HG02678 (cell line): Measurements from ENCODE around the gene WAC.
"Not testable (repeated sequence)": the region's sequence is repeated elsewhere in the genome, so short reads cannot be mapped to it uniquely, and the experiment has no call there.

Experiments
- ATAC-seq: cut with Tn5 transposase; IDR thresholded peaks from one replicate; pipeline ENCODE4 v1.9.1; 2021; ENCODE audit warnings: mild to moderate bottlenecking, moderate library complexity; ENCODE audit not compliant: unreplicated experiment

WAC gene

GRCh38 chr10:28604567-28605536, 71.9 kb downstream of the WAC start:
- no peak for ATAC-seq

DNA sequence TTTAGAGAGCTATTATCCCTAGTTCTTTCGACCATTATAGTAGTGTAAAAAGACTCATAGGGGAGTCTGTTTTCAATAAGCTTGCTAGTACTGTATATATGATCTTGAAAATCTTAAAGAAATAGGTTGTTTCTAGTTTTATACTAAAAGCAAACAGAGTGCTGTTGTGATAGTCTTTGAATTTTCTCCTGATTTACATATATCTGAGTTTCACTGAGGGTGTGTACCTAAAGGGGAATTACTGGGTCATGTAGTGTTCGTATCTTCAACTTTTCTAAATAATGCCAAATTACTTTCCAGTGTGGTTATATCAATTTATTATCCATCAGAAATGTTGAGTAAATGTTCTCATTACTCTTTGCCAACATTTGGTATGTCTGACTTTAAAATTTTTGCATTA, 73.7 kb downstream of the WAC start:
- no peak for ATAC-seq

DNA sequence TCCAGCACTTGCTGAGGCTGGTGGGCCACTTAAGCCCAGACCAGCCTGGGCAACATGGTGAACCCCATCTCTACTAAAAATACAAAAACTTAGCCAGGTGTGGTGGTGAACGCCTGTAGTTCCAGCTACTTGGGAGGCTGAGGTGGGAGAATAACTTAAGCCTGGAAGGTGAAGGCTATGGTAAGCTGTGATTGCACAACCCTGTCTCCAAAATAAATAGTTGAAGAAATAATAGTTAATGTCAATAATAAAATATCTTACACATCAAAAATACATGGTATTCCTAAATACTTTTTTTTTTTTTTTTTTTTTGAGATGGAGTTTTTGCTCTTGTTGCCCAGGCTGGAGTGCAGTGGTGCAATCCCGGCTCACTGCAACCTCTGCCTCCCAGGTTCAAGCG, 76.7 kb downstream of the WAC start:
- not testable (repeated sequence) for ATAC-seq

GRCh38 chr10:28612877-28613276, 80.0 kb downstream of the WAC start:
- no peak for ATAC-seq

DNA sequence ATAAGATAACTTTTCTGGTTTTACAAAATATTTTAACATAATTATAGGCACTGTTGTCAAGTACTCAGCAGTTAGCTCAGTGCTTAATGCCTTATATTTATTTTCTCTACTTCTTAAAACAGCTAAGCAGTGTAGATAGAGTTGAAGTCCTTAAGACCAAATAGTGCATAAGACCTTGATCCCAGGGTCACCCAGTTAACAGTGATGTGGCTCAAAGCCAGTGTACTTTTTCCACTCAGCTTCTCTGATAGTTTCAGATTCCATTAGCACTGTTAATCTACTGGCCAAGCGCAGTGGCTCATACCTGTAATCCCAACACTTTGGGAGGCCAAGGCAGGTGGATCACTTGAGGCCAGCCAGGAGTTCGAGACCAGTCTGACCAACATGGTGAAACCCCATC, 83.6 kb downstream of the WAC start:
- ATAC-seq, result no peak

DNA sequence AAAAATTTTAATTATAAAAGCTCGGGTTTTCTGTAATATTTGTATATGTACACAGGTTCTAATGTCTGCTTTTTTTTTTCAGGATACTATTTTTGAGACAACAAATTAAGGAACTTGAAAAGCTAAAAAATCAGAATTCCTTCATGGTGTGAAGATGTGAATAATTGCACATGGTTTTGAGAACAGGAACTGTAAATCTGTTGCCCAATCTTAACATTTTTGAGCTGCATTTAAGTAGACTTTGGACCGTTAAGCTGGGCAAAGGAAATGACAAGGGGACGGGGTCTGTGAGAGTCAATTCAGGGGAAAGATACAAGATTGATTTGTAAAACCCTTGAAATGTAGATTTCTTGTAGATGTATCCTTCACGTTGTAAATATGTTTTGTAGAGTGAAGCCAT, 86.5 kb downstream of the WAC start:
- ATAC-seq, result no peak

- ATAC-seq, result no peak
Measured at GRCh38 chr10:28620251-28620650, 87.3 kb downstream of the WAC start.

DNA sequence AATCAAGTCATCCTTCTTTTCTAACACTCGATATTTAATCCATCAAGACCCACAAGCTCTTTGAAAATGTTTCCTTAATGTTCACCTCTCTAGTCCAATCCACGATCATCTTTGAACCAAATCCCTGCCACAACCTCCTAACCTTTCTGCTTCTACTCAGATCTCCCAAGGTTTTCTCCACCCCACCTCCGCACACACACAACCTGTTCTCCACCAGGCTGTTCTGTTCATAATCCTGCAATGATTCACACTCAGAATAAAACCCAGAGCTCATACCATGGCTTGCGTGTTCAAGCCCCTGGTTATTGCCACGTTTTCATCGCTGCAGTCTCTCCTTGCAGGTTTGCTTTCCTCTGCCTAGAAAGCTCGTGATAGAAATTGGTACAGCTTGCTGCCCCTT, 90.6 kb downstream of the WAC start:
- ATAC-seq, result no peak

GRCh38 chr10:28624351-28624750, 91.4 kb downstream of the WAC start:
- ATAC-seq, result no peak

DNA sequence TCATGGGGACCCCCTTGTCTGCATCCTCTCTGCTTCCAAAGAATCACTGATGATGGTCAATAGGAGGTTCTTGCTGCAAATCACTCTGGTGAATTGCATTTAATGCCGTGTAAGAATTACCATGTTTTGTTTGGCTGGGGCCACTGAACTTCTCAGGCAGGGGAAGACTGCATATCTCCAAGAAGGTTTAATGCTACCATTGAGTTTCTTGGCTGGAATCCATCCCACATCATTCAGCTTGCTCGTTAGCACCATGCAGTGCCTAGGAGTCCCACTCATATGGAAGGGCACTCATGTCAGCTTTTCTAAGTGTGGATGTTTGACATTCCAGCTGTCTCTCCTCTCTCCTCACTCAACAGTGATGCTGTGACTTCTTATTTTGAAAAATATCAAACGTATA, 94.2 kb downstream of the WAC start:
- ATAC-seq, result no peak

GRCh38 chr10:28628184-28628893, 95.4 kb downstream of the WAC start:
- ATAC-seq, result peak; percentile 77

GRCh38 chr10:28631896-28632583, 99.1 kb downstream of the WAC start:
- ATAC-seq, result no peak

- no peak for ATAC-seq
Measured at GRCh38 chr10:28632584-28632945, 99.6 kb downstream of the WAC start.

DNA sequence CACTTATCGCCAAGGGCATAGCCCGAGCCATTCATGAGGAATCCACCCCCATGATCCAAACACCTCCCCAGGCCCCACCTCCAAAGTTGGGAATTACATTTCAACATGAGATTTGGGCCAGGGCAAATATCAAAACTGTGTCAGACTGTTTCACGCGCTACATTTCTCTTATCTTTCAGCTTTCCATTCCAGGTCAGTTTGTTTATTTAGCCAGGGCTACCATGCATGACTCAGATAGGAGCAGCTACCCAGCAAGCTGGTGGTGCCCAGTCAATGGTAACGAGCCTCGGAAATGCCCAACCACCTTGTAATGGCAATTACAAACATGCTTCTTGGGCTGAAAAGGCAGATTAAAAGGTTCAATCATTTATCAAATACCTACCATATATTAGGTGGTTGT, 100.8 kb downstream of the WAC start:
- ATAC-seq, result no peak

GRCh38 chr10:28637346-28637745, 104.4 kb downstream of the WAC start:
- no peak for ATAC-seq

GRCh38 chr10:28638392-28638791, 105.5 kb downstream of the WAC start:
- ATAC-seq, result no peak

GRCh38 chr10:28640551-28640950, 107.6 kb downstream of the WAC start:
- no peak for ATAC-seq

DNA sequence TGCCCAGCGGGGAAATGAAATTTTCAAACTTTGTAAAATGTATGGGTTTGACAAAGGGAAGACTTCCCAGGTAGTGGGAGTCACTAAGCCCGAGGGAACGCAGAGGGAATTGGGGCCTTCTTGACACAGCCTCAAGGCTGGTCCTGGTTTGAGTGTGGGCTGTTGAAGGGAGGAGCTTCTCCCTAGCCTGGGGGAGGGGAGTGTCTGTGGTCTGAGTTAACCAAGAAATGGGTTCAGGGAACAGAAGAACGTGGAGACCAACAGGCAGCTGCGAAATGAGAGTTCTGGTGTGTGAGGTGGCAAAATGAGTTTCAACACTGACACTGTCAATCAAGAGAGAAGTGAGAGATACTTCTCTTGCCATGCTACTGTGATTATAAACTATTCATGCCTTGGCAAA, 111.7 kb downstream of the WAC start:
- ATAC-seq, result no peak

DNA sequence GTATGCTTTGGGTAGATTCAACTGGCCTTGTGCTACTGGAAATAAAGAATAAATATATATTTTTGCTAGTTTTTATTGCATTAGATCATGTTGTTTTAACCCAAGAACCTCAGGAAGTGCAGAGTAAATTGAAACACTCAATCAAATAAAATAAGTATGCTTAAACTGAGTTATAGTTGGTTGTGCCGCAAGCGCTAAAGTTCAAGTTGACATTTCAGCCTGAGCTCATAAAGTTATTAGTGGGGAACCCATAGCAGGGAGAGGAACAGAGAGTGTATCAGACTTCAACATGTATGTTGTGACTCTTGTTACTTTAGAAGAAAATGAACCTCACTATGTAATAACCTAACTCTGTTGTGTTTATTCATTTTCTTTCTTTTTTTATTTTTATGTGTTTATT, 119.2 kb downstream of the WAC start:
- ATAC-seq, result no peak

GRCh38 chr10:28652703-28653102, 119.8 kb downstream of the WAC start:
- no peak for ATAC-seq

DNA sequence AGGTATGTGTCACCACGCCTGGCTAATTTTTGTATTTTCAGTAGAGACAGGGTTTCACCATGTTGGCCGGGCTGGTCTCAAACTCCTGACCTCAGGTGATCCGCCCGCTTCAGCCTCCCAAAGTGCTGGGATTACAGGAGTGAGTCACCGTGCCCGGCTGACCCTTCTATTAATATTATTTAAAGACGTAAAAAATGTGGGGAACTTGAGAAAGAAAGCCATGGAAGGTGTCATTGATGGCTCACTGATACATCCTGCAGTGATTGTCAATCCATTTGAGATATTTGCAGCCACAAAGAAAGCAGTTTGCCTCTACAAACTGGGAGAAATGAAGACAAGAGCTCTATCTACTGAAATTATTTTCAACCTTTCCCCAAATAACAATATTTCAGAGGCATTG, 125.9 kb downstream of the WAC start:
- ATAC-seq, result not testable (repeated sequence)

DNA sequence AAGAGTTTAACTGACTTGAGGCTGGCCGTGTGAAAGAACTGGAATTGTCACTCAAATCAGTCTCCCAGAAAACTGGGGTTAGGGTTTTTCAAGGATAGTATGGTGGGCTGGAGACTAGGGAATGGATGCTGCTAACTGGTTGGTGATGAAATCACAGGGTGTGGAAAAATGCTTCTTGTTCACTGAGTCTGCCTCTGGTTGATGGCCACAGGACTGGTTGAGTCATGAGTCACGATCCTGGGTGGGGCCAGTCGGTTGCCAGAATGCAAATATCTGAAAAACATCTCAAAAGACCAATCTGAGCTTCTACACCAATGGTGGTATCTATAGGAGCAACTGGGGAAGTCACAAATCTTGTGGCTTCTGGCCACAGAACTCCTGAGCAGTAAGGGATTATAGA, 128.1 kb downstream of the WAC start:
- ATAC-seq, result no peak
